Vagina (tissue), 2 donors: ENCODE results near the gene CREB3L1.

Experiments used
- POLR2A ChIP-seq, 2 donors: fragments of 450-650 bp; IDR thresholded peaks; one replicate each; pipeline ENCODE4 v1.6.1; 2017; ENCODE audit warnings: antibody characterized with exemption in 2 of 2, mild to moderate bottlenecking in 2 of 2, moderate library complexity in 2 of 2
- POLR2AphosphoS5 ChIP-seq, 2 donors: sonication (generic); formaldehyde crosslinking; IDR thresholded peaks; one replicate each; pipeline ENCODE4 v1.9.0; 2017; ENCODE audit warnings: antibody characterized with exemption in 2 of 2, mild to moderate bottlenecking in 2 of 2, low read depth in 1 of 2; ENCODE audit not compliant: insufficient read depth in 1 of 2
- TF ChIP-seq, protein P1 (sequence below), 3 experiments: fragments of 450-650 bp in 2 of 3; fragments of 200-600 bp in 1 of 3; sonication (generic) in 1 of 3; IDR thresholded peaks; one replicate each; pipeline ENCODE4 v1.5.1; 2017 to 2019; ENCODE audit warnings: antibody characterized with exemption in 3 of 3, mild to moderate bottlenecking in 2 of 3, moderate library complexity in 2 of 3

DNA sequence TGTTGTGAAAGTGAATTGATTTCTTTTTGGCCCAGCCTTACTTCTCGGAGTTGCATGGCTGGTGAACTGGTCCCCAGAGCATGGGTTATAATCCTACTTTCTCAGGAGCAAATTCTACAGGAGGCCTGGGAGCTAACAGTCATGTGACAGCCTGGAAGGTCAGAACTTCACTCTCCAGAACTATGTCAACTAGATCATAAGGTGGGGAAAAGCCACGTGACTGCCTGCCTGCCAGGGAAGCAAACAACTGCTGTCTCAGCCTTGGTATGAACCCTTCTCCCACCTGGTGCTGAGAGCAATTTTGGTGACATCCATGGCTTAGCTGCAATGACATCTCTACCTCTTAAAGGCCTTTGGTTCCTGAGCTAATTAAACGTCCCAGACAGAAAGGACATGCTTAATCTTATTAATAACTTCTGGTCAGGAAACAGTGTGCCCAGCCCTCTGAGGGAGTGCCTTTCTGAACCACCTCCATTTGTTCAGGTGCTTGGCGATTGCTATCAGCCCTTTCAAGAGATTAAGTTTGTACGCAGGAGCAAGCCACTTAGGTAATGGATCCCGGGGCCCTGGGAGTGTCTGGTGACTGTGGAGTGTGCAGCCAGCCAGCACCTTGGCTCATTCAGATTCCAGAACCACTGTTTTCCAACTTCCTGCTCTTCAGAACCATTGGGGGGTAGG is 1.4 kb upstream of the CREB3L1 start:
- no peak for TF ChIP-seq POLR2A (IDR thresholded peaks at IDR 0.05)
- TF ChIP-seq, protein P1, sequence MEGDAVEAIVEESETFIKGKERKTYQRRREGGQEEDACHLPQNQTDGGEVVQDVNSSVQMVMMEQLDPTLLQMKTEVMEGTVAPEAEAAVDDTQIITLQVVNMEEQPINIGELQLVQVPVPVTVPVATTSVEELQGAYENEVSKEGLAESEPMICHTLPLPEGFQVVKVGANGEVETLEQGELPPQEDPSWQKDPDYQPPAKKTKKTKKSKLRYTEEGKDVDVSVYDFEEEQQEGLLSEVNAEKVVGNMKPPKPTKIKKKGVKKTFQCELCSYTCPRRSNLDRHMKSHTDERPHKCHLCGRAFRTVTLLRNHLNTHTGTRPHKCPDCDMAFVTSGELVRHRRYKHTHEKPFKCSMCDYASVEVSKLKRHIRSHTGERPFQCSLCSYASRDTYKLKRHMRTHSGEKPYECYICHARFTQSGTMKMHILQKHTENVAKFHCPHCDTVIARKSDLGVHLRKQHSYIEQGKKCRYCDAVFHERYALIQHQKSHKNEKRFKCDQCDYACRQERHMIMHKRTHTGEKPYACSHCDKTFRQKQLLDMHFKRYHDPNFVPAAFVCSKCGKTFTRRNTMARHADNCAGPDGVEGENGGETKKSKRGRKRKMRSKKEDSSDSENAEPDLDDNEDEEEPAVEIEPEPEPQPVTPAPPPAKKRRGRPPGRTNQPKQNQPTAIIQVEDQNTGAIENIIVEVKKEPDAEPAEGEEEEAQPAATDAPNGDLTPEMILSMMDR (IDR thresholded peaks at IDR 0.05), result no peak
- TF ChIP-seq POLR2AphosphoS5 (IDR thresholded peaks at IDR 0.05; ENCODE audit: insufficient read depth in 1 of 2, low read depth in 1 of 2), result no peak
